Measurements from ENCODE around the gene PTCH1.

Gene PTCH1

GRCh38 chr9:95415158-95415557, 101.6 kb downstream of the PTCH1 start:
- Histone ChIP-seq H3K27me3 (ENCODE audit: insufficient read depth, insufficient read length) (no peaks in the 10 kb centered on the region), H3K4me3 (ENCODE audit: insufficient read length, low read depth) (no peak overlapping the region), H3K9me3 (ENCODE audit: insufficient read depth, low read length) (no peaks in the 10 kb centered on the region), H3K4me1 (ENCODE audit: insufficient read depth, insufficient read length) (peaks cover 4% of the 10 kb centered on the region), H3K36me3 (ENCODE audit: insufficient read depth, insufficient read length, low read length) (no peaks in the 10 kb centered on the region), H3K9ac (ENCODE audit: insufficient read length, low read depth) (no peak overlapping the region)
- TF ChIP-seq YY1 (IDR thresholded peaks at IDR 0.05; ENCODE audit: insufficient read depth, insufficient read length), result no peak
- no peak for TF ChIP-seq ZNF274 (IDR thresholded peaks at IDR 0.05; ENCODE audit: low read depth, low read length)
- TF ChIP-seq SUZ12 (IDR thresholded peaks at IDR 0.05; ENCODE audit: extremely low read depth, insufficient read depth, insufficient read length), result no peak
- DNase-seq (ENCODE audit: low read depth, low spot score), result no peak

GRCh38 chr9:95413793-95414192, 103.0 kb downstream of the PTCH1 start:
- Histone ChIP-seq H3K4me1 (ENCODE audit: insufficient read depth, insufficient read length) (peaks cover 4% of the 10 kb centered on the region), H3K36me3 (ENCODE audit: insufficient read depth, insufficient read length, low read length) (no peaks in the 10 kb centered on the region), H3K9me3 (ENCODE audit: insufficient read depth, low read length) (no peaks in the 10 kb centered on the region), H3K4me3 (ENCODE audit: insufficient read length, low read depth) (no peak overlapping the region), H3K27me3 (ENCODE audit: insufficient read depth, insufficient read length) (no peaks in the 10 kb centered on the region), H3K9ac (ENCODE audit: insufficient read length, low read depth) (no peak overlapping the region)
- TF ChIP-seq ZNF274 (IDR thresholded peaks at IDR 0.05; ENCODE audit: low read depth, low read length), result no peak
- no peak for DNase-seq (ENCODE audit: low read depth, low spot score)

- no peaks in the 10 kb centered on the region for H3K27me3 ChIP-seq (ENCODE audit: insufficient read depth, insufficient read length)
- no peak for DNase-seq (ENCODE audit: low read depth, low spot score)
- no peaks in the 10 kb centered on the region for H3K36me3 ChIP-seq (ENCODE audit: insufficient read depth, insufficient read length, low read length)
- no peak overlapping the region for H3K9ac ChIP-seq (ENCODE audit: insufficient read length, low read depth)
- H3K4me3 ChIP-seq (ENCODE audit: insufficient read length, low read depth), result no peak overlapping the region
- H3K9me3 ChIP-seq (ENCODE audit: insufficient read depth, low read length), result no peaks in the 10 kb centered on the region
- no peak for TF ChIP-seq YY1 (IDR thresholded peaks at IDR 0.05; ENCODE audit: insufficient read depth, insufficient read length)
- no peak for TF ChIP-seq ZNF274 (IDR thresholded peaks at IDR 0.05; ENCODE audit: low read depth, low read length)
- no peak for TF ChIP-seq SUZ12 (IDR thresholded peaks at IDR 0.05; ENCODE audit: extremely low read depth, insufficient read depth, insufficient read length)
- peaks cover 4% of the 10 kb centered on the region for H3K4me1 ChIP-seq (ENCODE audit: insufficient read depth, insufficient read length)
These were observed 105.5 kb downstream of the PTCH1 start for GRCh38 chr9:95411054-95411892.

- no peaks in the 10 kb centered on the region for H3K27me3 ChIP-seq (ENCODE audit: insufficient read depth, insufficient read length)
- H3K4me3 ChIP-seq (ENCODE audit: insufficient read length, low read depth), result no peak overlapping the region
- no peak overlapping the region for H3K9ac ChIP-seq (ENCODE audit: insufficient read length, low read depth)
- no peak for DNase-seq (ENCODE audit: low read depth, low spot score)
- peaks cover 4% of the 10 kb centered on the region for H3K4me1 ChIP-seq (ENCODE audit: insufficient read depth, insufficient read length)
- TF ChIP-seq SUZ12 (IDR thresholded peaks at IDR 0.05; ENCODE audit: extremely low read depth, insufficient read depth, insufficient read length) (no peak), YY1 (IDR thresholded peaks at IDR 0.05; ENCODE audit: insufficient read depth, insufficient read length) (no peak), ZNF274 (IDR thresholded peaks at IDR 0.05; ENCODE audit: low read depth, low read length) (no peak)
- no peaks in the 10 kb centered on the region for H3K9me3 ChIP-seq (ENCODE audit: insufficient read depth, low read length)
- no peaks in the 10 kb centered on the region for H3K36me3 ChIP-seq (ENCODE audit: insufficient read depth, insufficient read length, low read length)
These were observed 106.9 kb downstream of the PTCH1 start for GRCh38 chr9:95409650-95410426.

- Histone ChIP-seq H3K9ac (ENCODE audit: insufficient read length, low read depth) (no peak overlapping the region), H3K4me1 (ENCODE audit: insufficient read depth, insufficient read length) (peaks cover 4% of the 10 kb centered on the region), H3K9me3 (ENCODE audit: insufficient read depth, low read length) (no peaks in the 10 kb centered on the region), H3K36me3 (ENCODE audit: insufficient read depth, insufficient read length, low read length) (no peaks in the 10 kb centered on the region), H3K4me3 (ENCODE audit: insufficient read length, low read depth) (no peak overlapping the region), H3K27me3 (ENCODE audit: insufficient read depth, insufficient read length) (no peaks in the 10 kb centered on the region)
- no peak for DNase-seq (ENCODE audit: low read depth, low spot score)
- TF ChIP-seq ZNF274 (IDR thresholded peaks at IDR 0.05; ENCODE audit: low read depth, low read length) (no peak), YY1 (IDR thresholded peaks at IDR 0.05; ENCODE audit: insufficient read depth, insufficient read length) (no peak), SUZ12 (IDR thresholded peaks at IDR 0.05; ENCODE audit: extremely low read depth, insufficient read depth, insufficient read length) (no peak)
These were observed 109.2 kb downstream of the PTCH1 start for GRCh38 chr9:95407524-95407923.

GRCh38 chr9:95406121-95406520, 110.7 kb downstream of the PTCH1 start:
- Histone ChIP-seq H3K4me3 (ENCODE audit: insufficient read length, low read depth) (no peak overlapping the region), H3K27me3 (ENCODE audit: insufficient read depth, insufficient read length) (no peaks in the 10 kb centered on the region), H3K9me3 (ENCODE audit: insufficient read depth, low read length) (no peaks in the 10 kb centered on the region), H3K36me3 (ENCODE audit: insufficient read depth, insufficient read length, low read length) (no peaks in the 10 kb centered on the region), H3K4me1 (ENCODE audit: insufficient read depth, insufficient read length) (peaks cover 2% of the 10 kb centered on the region), H3K9ac (ENCODE audit: insufficient read length, low read depth) (no peak overlapping the region)
- DNase-seq (ENCODE audit: low read depth, low spot score), result no peak
- no peak for TF ChIP-seq ZNF274 (IDR thresholded peaks at IDR 0.05; ENCODE audit: low read depth, low read length)
- no peak for TF ChIP-seq SUZ12 (IDR thresholded peaks at IDR 0.05; ENCODE audit: extremely low read depth, insufficient read depth, insufficient read length)
- TF ChIP-seq YY1 (IDR thresholded peaks at IDR 0.05; ENCODE audit: insufficient read depth, insufficient read length), result no peak

GRCh38 chr9:95399261-95399660, 117.5 kb downstream of the PTCH1 start:
- TF ChIP-seq SUZ12 (IDR thresholded peaks at IDR 0.05; ENCODE audit: extremely low read depth, insufficient read depth, insufficient read length), result no peak
- no peak for TF ChIP-seq YY1 (IDR thresholded peaks at IDR 0.05; ENCODE audit: insufficient read depth, insufficient read length)
- TF ChIP-seq ZNF274 (IDR thresholded peaks at IDR 0.05; ENCODE audit: low read depth, low read length), result no peak
- H3K9me3 ChIP-seq (ENCODE audit: insufficient read depth, low read length), result no peaks in the 10 kb centered on the region
- DNase-seq (ENCODE audit: low read depth, low spot score), result no peak
- H3K27me3 ChIP-seq (ENCODE audit: insufficient read depth, insufficient read length), result no peaks in the 10 kb centered on the region
- no peak overlapping the region for H3K4me3 ChIP-seq (ENCODE audit: insufficient read length, low read depth)
- no peaks in the 10 kb centered on the region for H3K36me3 ChIP-seq (ENCODE audit: insufficient read depth, insufficient read length, low read length)
- peaks cover 2% of the 10 kb centered on the region for H3K4me1 ChIP-seq (ENCODE audit: insufficient read depth, insufficient read length)
- H3K9ac ChIP-seq (ENCODE audit: insufficient read length, low read depth), result no peak overlapping the region
